ENCODE results near the gene ATP8B3. TPM values are rescaled to one million over a fixed set of nuclear protein-coding genes. Genes with fewer than 3 reads are reported as not detected.

The ATP8B3 gene
- total and polyA plus RNA-seq, 10 of the 15 experiments (the other 5 are each of a cell fraction or from before 2014, with no cell fraction given), result 0.13 to 1.7 (median 0.52) TPM

GRCh38 chr19:1856698-1857603, 44.9 kb upstream of the ATP8B3 start (continued):
- TF ChIP-seq, protein P1, sequence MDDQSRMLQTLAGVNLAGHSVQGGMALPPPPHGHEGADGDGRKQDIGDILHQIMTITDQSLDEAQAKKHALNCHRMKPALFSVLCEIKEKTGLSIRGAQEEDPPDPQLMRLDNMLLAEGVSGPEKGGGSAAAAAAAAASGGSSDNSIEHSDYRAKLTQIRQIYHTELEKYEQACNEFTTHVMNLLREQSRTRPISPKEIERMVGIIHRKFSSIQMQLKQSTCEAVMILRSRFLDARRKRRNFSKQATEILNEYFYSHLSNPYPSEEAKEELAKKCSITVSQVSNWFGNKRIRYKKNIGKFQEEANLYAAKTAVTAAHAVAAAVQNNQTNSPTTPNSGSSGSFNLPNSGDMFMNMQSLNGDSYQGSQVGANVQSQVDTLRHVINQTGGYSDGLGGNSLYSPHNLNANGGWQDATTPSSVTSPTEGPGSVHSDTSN (IDR thresholded peaks at IDR 0.05; ENCODE audit: insufficient replicate concordance, low read depth, low read length), result no peak
- TF ChIP-seq NRF1 (conservative IDR thresholded peaks at IDR 0.05; ENCODE audit: low read depth, low read length) (peak; percentile 42), ZNF384 (IDR thresholded peaks at IDR 0.05; ENCODE audit: borderline replicate concordance, low read depth, low read length) (no peak), NFYA (IDR thresholded peaks at IDR 0.05; ENCODE audit: borderline replicate concordance, low read depth, low read length) (no peak), EP300 (IDR thresholded peaks at IDR 0.05; ENCODE audit: borderline replicate concordance in 1 of 2, control insufficient read depth in 1 of 2, low read depth in 2 of 2, low read length in 2 of 2) (no peak), IRF3 (IDR thresholded peaks at IDR 0.05) (no peak), TAF1 (IDR thresholded peaks at IDR 0.05; ENCODE audit: borderline replicate concordance, low read depth, low read length) (no peak; the same call in 1 of the 2 replicates), NFYB (IDR thresholded peaks at IDR 0.05; ENCODE audit: insufficient read depth, low read depth, low read length) (no peak), NR2F1 (conservative IDR thresholded peaks at IDR 0.05) (peak; percentile 51; the same call in 1 of the 2 replicates), HSF1 (IDR thresholded peaks at IDR 0.05; ENCODE audit: low read depth, low read length) (no peak), MEF2A (IDR thresholded peaks at IDR 0.05; ENCODE audit: insufficient read depth, low read depth, low read length) (no peak), SIN3A (IDR thresholded peaks at IDR 0.05; ENCODE audit: low read depth, low read length) (peak; percentile 35; the same call in 1 of the 2 replicates), CHD4 (IDR thresholded peaks at IDR 0.05) (no peak), RCOR1 (conservative IDR thresholded peaks at IDR 0.05; ENCODE audit: low read depth, low read length) (no peak), SPI1 (IDR thresholded peaks at IDR 0.05; ENCODE audit: borderline replicate concordance, insufficient read depth, low read depth, low read length) (peak; percentile 95), PML (IDR thresholded peaks at IDR 0.05; ENCODE audit: low read length) (no peak), JUND (IDR thresholded peaks at IDR 0.05; ENCODE audit: low read depth, low read length) (no peak)
- TF ChIP-seq, protein P2, sequence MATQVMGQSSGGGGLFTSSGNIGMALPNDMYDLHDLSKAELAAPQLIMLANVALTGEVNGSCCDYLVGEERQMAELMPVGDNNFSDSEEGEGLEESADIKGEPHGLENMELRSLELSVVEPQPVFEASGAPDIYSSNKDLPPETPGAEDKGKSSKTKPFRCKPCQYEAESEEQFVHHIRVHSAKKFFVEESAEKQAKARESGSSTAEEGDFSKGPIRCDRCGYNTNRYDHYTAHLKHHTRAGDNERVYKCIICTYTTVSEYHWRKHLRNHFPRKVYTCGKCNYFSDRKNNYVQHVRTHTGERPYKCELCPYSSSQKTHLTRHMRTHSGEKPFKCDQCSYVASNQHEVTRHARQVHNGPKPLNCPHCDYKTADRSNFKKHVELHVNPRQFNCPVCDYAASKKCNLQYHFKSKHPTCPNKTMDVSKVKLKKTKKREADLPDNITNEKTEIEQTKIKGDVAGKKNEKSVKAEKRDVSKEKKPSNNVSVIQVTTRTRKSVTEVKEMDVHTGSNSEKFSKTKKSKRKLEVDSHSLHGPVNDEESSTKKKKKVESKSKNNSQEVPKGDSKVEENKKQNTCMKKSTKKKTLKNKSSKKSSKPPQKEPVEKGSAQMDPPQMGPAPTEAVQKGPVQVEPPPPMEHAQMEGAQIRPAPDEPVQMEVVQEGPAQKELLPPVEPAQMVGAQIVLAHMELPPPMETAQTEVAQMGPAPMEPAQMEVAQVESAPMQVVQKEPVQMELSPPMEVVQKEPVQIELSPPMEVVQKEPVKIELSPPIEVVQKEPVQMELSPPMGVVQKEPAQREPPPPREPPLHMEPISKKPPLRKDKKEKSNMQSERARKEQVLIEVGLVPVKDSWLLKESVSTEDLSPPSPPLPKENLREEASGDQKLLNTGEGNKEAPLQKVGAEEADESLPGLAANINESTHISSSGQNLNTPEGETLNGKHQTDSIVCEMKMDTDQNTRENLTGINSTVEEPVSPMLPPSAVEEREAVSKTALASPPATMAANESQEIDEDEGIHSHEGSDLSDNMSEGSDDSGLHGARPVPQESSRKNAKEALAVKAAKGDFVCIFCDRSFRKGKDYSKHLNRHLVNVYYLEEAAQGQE (IDR thresholded peaks at IDR 0.05; ENCODE audit: low read depth, low read length), result no peak
- TF ChIP-seq, protein P3, sequence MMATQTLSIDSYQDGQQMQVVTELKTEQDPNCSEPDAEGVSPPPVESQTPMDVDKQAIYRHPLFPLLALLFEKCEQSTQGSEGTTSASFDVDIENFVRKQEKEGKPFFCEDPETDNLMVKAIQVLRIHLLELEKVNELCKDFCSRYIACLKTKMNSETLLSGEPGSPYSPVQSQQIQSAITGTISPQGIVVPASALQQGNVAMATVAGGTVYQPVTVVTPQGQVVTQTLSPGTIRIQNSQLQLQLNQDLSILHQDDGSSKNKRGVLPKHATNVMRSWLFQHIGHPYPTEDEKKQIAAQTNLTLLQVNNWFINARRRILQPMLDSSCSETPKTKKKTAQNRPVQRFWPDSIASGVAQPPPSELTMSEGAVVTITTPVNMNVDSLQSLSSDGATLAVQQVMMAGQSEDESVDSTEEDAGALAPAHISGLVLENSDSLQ (IDR thresholded peaks at IDR 0.05), result no peak

Data from GM12878 (cell line).